Endothelial cell of umbilical vein (primary cell): Measurements from ENCODE around the gene GRPEL1. TPM values are rescaled to one million over a fixed set of nuclear protein-coding genes. Genes with fewer than 3 reads are reported as not detected.
"Not testable (repeated sequence)": the region's sequence is repeated elsewhere in the genome, so short reads cannot be mapped to it uniquely, and the experiment has no call there.

ENCODE experiments used
- BruUV-seq: library from RNA; stranded (reverse); fragments of 400-500 nt; replicated peaks from 2 replicates; lab custom pipeline; 2021; lab: Mats Ljungman, UMichigan
- CTCF ChIA-PET: fragments of 300-600, 350-600 bp; sonication (Branson Sonifier 250); formaldehyde crosslinking; loops from one replicate; lab custom pipeline; 2021; ENCODE audit warnings: antibody characterized with exemption, inconsistent platforms; lab: Charles Lee
- POLR2A ChIA-PET: fragments of 300-600, 350-600 bp; sonication (Branson Sonifier 250); formaldehyde crosslinking; loops from one replicate; lab custom pipeline; 2021; ENCODE audit warnings: antibody characterized with exemption, inconsistent platforms; lab: Charles Lee
- DNase-seq: peaks from one replicate; pipeline ENCODE4 v3.0.0-alpha.2; 2011; ENCODE audit warnings: low read depth, low spot score
- FAIRE-seq: peaks from 2 replicates; lab custom pipeline; 2011; peaks lifted over from hg19 to GRCh38; lab: Jason Lieb, UNC
- H2AFZ ChIP-seq: 2 replicates; pipeline ENCODE4 v1.6.0; 2012; ENCODE audit warnings: low read depth, low read length, control low read depth, inconsistent platforms
- H3K27ac ChIP-seq: 2 replicates; pipeline ENCODE4 v1.5.1; 2011; ENCODE audit warnings: low read depth, mild to moderate bottlenecking, control low read depth, low read length, moderate library complexity; ENCODE audit not compliant: insufficient read depth
- H3K27me3 ChIP-seq, 2 experiments: 2 replicates each; pipeline versions ENCODE4 v1.6.0 to v1.6.1; 2011; ENCODE audit warnings: low read length in 2 of 2, mixed read lengths in 1 of 2; ENCODE audit not compliant: control insufficient read depth in 2 of 2, insufficient read depth in 2 of 2
- H3K36me3 ChIP-seq, 2 experiments: 2 replicates in 1 of 2; 3 replicates in 1 of 2; pipeline ENCODE4 v1.5.1; 2011; ENCODE audit warnings: low read length in 2 of 2, mild to moderate bottlenecking in 1 of 2, moderate library complexity in 1 of 2; ENCODE audit not compliant: control insufficient read depth in 2 of 2, insufficient read depth in 2 of 2; ENCODE audit errors: extremely low read depth in 1 of 2
- H3K4me1 ChIP-seq: 3 replicates; pipeline ENCODE4 v1.5.1; 2011; ENCODE audit warnings: mild to moderate bottlenecking, low read length; ENCODE audit not compliant: control insufficient read depth, insufficient read depth; ENCODE audit errors: extremely low read depth
- H3K4me2 ChIP-seq: 2 replicates; pipeline ENCODE4 v1.6.1; 2011; ENCODE audit warnings: low read length, control low read depth, mixed read lengths; ENCODE audit not compliant: insufficient read depth
- H3K4me3 ChIP-seq, 3 experiments: fragments of 200-600 bp in 1 of 3; sonication (generic), shearing (Covaris generic) in 1 of 3; replicated peaks in 1 of 3; 2 replicates each; pipeline ENCODE4 v1.5.1; 2011 to 2016; ENCODE audit warnings: control low read depth in 3 of 3, low read length in 3 of 3, mild to moderate bottlenecking in 2 of 3, inconsistent platforms in 1 of 3, low read depth in 1 of 3, moderate library complexity in 1 of 3; ENCODE audit not compliant: insufficient read depth in 1 of 3
- H3K79me2 ChIP-seq: 2 replicates; pipeline ENCODE4 v1.6.0; 2012; ENCODE audit warnings: low read length, inconsistent platforms; ENCODE audit not compliant: control insufficient read depth, insufficient read depth
- H3K9ac ChIP-seq: replicated peaks from 2 replicates; pipeline ENCODE3; 2011; ENCODE audit warnings: low read length, control low read depth; ENCODE audit not compliant: insufficient read depth; ENCODE audit errors: extremely low read depth
- H3K9me1 ChIP-seq: replicated peaks from 3 replicates; pipeline ENCODE4 v1.6.0; 2011; ENCODE audit warnings: mild to moderate bottlenecking, low read length; ENCODE audit not compliant: control insufficient read depth, insufficient read depth; ENCODE audit errors: extremely low read depth
- H3K9me3 ChIP-seq: replicated peaks from 2 replicates; pipeline ENCODE4 v1.5.1; 2012; ENCODE audit warnings: low read length, inconsistent platforms; ENCODE audit not compliant: control insufficient read depth, insufficient read depth
- H4K20me1 ChIP-seq: replicated peaks from 2 replicates; pipeline ENCODE3; 2011; ENCODE audit warnings: mild to moderate bottlenecking, low read length; ENCODE audit not compliant: control insufficient read depth, insufficient read depth; ENCODE audit errors: extremely low read depth
- EZH2 ChIP-seq: IDR thresholded peaks from 2 replicates; pipeline ENCODE4 v1.6.1; 2012; ENCODE audit warnings: borderline replicate concordance, low read depth, mild to moderate bottlenecking, moderate library complexity, low read length, inconsistent platforms; ENCODE audit not compliant: severe bottlenecking
- FOS ChIP-seq: IDR thresholded peaks from 2 replicates; pipeline ENCODE4 v1.6.1; 2011; ENCODE audit warnings: mild to moderate bottlenecking, low read length, moderate library complexity, borderline replicate concordance; ENCODE audit not compliant: insufficient read depth
- GATA2 ChIP-seq: IDR thresholded peaks from 2 replicates; pipeline ENCODE4 v1.7.0; 2011; ENCODE audit warnings: low read depth, mild to moderate bottlenecking, moderate library complexity, mixed read lengths, low read length; ENCODE audit not compliant: insufficient read length, insufficient read depth
- JUN ChIP-seq: IDR thresholded peaks from 2 replicates; pipeline ENCODE4 v1.6.1; 2011; ENCODE audit warnings: borderline replicate concordance, low read depth; ENCODE audit not compliant: insufficient read length, insufficient read depth
- MAX ChIP-seq: IDR thresholded peaks from 2 replicates; pipeline ENCODE4 v1.6.1; 2011; ENCODE audit not compliant: insufficient read depth, insufficient read length
- MYC ChIP-seq: IDR thresholded peaks from one replicate; pipeline ENCODE4 v1.6.1; 2011; ENCODE audit warnings: mild to moderate bottlenecking, low read depth, low read length
- POLR2A ChIP-seq: IDR thresholded peaks from 2 replicates; pipeline ENCODE4 v1.6.1; 2012; ENCODE audit warnings: low read depth, mild to moderate bottlenecking, control low read depth, low read length
- POLR2AphosphoS5 ChIP-seq: IDR thresholded peaks from 2 replicates; pipeline ENCODE4 v1.6.1; 2012; ENCODE audit warnings: low read depth, mild to moderate bottlenecking, control low read depth, low read length, moderate library complexity; ENCODE audit not compliant: insufficient read depth
- dilution Hi-C: fragments of 300-500 bp; cut with MboI; formaldehyde crosslinking; loops from one replicate; pipeline ENCODE4 v1.15.0; 2019; ENCODE audit warnings: low sequenced_read_pairs; ENCODE audit not compliant: extremely low pct_ligation_motif_present
- intact Hi-C: fragments of 100-400 bp; cut with micrococcal nuclease; formaldehyde crosslinking; loops from one replicate; pipeline ENCODE4 v1.10.0; 2022
- polyA plus RNA-seq, 4 experiments: library from polyadenylated mRNA; depleted of rRNA in 3 of 4; stranded (reverse) in 3 of 4; unstranded in 1 of 4; fragments of >200 nt; gene quantifications; 2 replicates each; pipeline versions ENCODE4 v1.2.1 to v1.2.3, GENCODE V29; 2011 to 2012; ENCODE audit warnings: missing spikeins in 1 of 4
- total RNA-seq: library from RNA; stranded (reverse); gene quantifications from 2 replicates; pipeline ENCODE4 v1.2.3, GENCODE V29; 2021
- TF ChIP-seq, protein P1 (sequence below), 2 donors: IDR thresholded peaks; 1 replicate in 1 of 2; 2 replicates in 1 of 2; pipeline ENCODE4 v1.5.1; 2011; ENCODE audit warnings: low read length in 2 of 2, mild to moderate bottlenecking in 2 of 2, moderate library complexity in 2 of 2, control low read depth in 1 of 2, inconsistent platforms in 1 of 2, low read depth in 1 of 2; ENCODE audit not compliant: insufficient read depth in 1 of 2; ENCODE audit errors: extremely low read depth in 1 of 2

GRPEL1 gene
- total and polyA plus RNA-seq, 2 donors (not counting 3 experiments of a cell fraction or from before 2014, with no cell fraction given): 17.3 to 42.6 TPM

GRCh38 chr4:7086384-7086783, 18.5 kb upstream of the GRPEL1 start:
- Histone ChIP-seq H3K9ac (no peak overlapping the region), H3K27ac (no peak overlapping the region), H3K9me1 (no peaks in the 10 kb centered on the region), H3K4me1 (no peaks in the 10 kb centered on the region), H2AFZ (no peak overlapping the region), H3K27me3 (peaks cover 27 to 30% of the 10 kb centered on the region in 2 experiments), H3K36me3 (no peaks in the 10 kb centered on the region), H3K9me3 (no peaks in the 10 kb centered on the region), H3K4me3 (no peak overlapping the region), H4K20me1 (no peaks in the 10 kb centered on the region), H3K79me2 (no peaks in the 10 kb centered on the region), H3K4me2 (no peak overlapping the region)
- ChIA-PET POLR2A (no interaction called here), CTCF (no interaction called here)
- intact Hi-C loops (no loop called here), dilution Hi-C loops (no loop called here)
- no TSS peak for BruUV-seq
- no peak for DNase-seq
- FAIRE-seq: no peak
- no peak for TF ChIP-seq POLR2AphosphoS5
- TF ChIP-seq MAX: no peak
- no peak for TF ChIP-seq EZH2
- TF ChIP-seq MYC: no peak
- TF ChIP-seq FOS: no peak
- TF ChIP-seq, protein P1, sequence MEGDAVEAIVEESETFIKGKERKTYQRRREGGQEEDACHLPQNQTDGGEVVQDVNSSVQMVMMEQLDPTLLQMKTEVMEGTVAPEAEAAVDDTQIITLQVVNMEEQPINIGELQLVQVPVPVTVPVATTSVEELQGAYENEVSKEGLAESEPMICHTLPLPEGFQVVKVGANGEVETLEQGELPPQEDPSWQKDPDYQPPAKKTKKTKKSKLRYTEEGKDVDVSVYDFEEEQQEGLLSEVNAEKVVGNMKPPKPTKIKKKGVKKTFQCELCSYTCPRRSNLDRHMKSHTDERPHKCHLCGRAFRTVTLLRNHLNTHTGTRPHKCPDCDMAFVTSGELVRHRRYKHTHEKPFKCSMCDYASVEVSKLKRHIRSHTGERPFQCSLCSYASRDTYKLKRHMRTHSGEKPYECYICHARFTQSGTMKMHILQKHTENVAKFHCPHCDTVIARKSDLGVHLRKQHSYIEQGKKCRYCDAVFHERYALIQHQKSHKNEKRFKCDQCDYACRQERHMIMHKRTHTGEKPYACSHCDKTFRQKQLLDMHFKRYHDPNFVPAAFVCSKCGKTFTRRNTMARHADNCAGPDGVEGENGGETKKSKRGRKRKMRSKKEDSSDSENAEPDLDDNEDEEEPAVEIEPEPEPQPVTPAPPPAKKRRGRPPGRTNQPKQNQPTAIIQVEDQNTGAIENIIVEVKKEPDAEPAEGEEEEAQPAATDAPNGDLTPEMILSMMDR (IDR thresholded peaks at IDR 0.05; ENCODE audit: extremely low read depth in 1 of 2, insufficient read depth in 1 of 2, low read depth in 1 of 2, low read length in 2 of 2): no peak
- TF ChIP-seq GATA2: no peak
- TF ChIP-seq JUN: no peak
- TF ChIP-seq POLR2A: no peak

GRCh38 chr4:7084564-7084961, 16.7 kb upstream of the GRPEL1 start:
- H3K36me3 ChIP-seq, dilution Hi-C loops, H3K4me3 ChIP-seq, H3K27ac ChIP-seq, H3K4me1 ChIP-seq, POLR2A ChIA-PET, FAIRE-seq, H3K9ac ChIP-seq, H4K20me1 ChIP-seq, DNase-seq, intact Hi-C loops, H3K9me1 ChIP-seq, H2AFZ ChIP-seq, BruUV-seq, H3K9me3 ChIP-seq, H3K4me2 ChIP-seq, H3K79me2 ChIP-seq: not testable (repeated sequence)
- CTCF ChIA-PET: interaction anchor here (0.6 to 4.2 kb wide), 4 partner anchors 18 to 366 kb away, joined by 3 to 29 read pairs (median 6); no protein-coding TSS in a partner anchor
- H3K27me3 ChIP-seq: peaks cover 25 to 30% of the 10 kb centered on the region in 2 experiments
